ENCODE data around the gene CHMP6. TPM values are rescaled to one million over a fixed set of nuclear protein-coding genes. Genes with fewer than 3 reads are reported as not detected.

Gene CHMP6
- total RNA-seq, 2 donors from 2014 or later: 12.9 to 17.5 TPM

GRCh38 chr17:80986816-80987475 is 4.7 kb upstream of the CHMP6 start:
- no peak for TF ChIP-seq CTCF (IDR thresholded peaks at IDR 0.05)
- H3K4me1 ChIP-seq: peaks cover 0 to 17% of the 10 kb centered on the region in 2 donors
- H3K9me3 ChIP-seq: no peaks in the 10 kb centered on the region
- no peak for DNase-seq (ENCODE audit: low spot score)
- H3K27ac ChIP-seq: no peak overlapping the region
- no peaks in the 10 kb centered on the region for H3K27me3 ChIP-seq
- no peak overlapping the region for H3K4me3 ChIP-seq
- H3K36me3 ChIP-seq: no peaks in the 10 kb centered on the region

- Histone ChIP-seq H3K4me1 (peaks cover 0 to 26% of the 10 kb centered on the region in 2 donors), H3K36me3 (no peaks in the 10 kb centered on the region), H3K27ac (no peak overlapping the region), H3K9me3 (no peaks in the 10 kb centered on the region), H3K27me3 (no peaks in the 10 kb centered on the region), H3K4me3 (no peak overlapping the region)
- no peak for TF ChIP-seq CTCF (IDR thresholded peaks at IDR 0.05)
- no peak for DNase-seq (ENCODE audit: low spot score)
Measured at GRCh38 chr17:80987941-80988461, 3.6 kb upstream of the CHMP6 start.

- Histone ChIP-seq H3K4me1 (peaks cover 0 to 35% of the 10 kb centered on the region in 2 donors), H3K27ac (no peak overlapping the region), H3K4me3 (no peak overlapping the region), H3K36me3 (no peaks in the 10 kb centered on the region), H3K27me3 (no peaks in the 10 kb centered on the region), H3K9me3 (no peaks in the 10 kb centered on the region)
- no peak for TF ChIP-seq CTCF (IDR thresholded peaks at IDR 0.05)
- DNase-seq (ENCODE audit: low spot score): no peak
Measured at GRCh38 chr17:80989586-80989913, 2.1 kb upstream of the CHMP6 start.

GRCh38 chr17:80990921-80991644 is 558 bp upstream of the CHMP6 start:
- no peaks in the 10 kb centered on the region for H3K27me3 ChIP-seq
- peak overlapping the region; percentile 63 to 73 for H3K27ac ChIP-seq
- peaks cover 0 to 31% of the 10 kb centered on the region in 2 donors for H3K4me1 ChIP-seq
- no peak for TF ChIP-seq CTCF (IDR thresholded peaks at IDR 0.05)
- peak overlapping the region; percentile 88 to 99 for H3K4me3 ChIP-seq
- no peaks in the 10 kb centered on the region for H3K9me3 ChIP-seq
- peaks cover 12% of the 10 kb centered on the region for H3K36me3 ChIP-seq
- no peak for DNase-seq (ENCODE audit: low spot score)

- Histone ChIP-seq H3K36me3 (peaks cover 25% of the 10 kb centered on the region), H3K4me3 (peak overlapping the region; percentile 88 to 99), H3K27ac (peak overlapping the region; percentile 63 to 73), H3K9me3 (no peaks in the 10 kb centered on the region), H3K27me3 (no peaks in the 10 kb centered on the region), H3K4me1 (peaks cover 0 to 31% of the 10 kb centered on the region in 2 donors)
- no peak for TF ChIP-seq CTCF (IDR thresholded peaks at IDR 0.05)
- DNase-seq (ENCODE audit: low spot score): no peak
Measured at GRCh38 chr17:80992077-80992947, 671 bp downstream of the CHMP6 start.

Data from right atrium auricular region (tissue), 2 donors.